ENCODE results near the gene TMEM235.

TMEM235 gene

GRCh38 chr17:78273813-78274212 lies 42.4 kb downstream of the TMEM235 start:
- DNase-seq, result no peak

- no peak for DNase-seq
These were observed 43.9 kb downstream of the TMEM235 start for GRCh38 chr17:78275355-78275754.

- DNase-seq, result peak in 1 of 2 donors; percentile 32
These were observed 44.9 kb downstream of the TMEM235 start for GRCh38 chr17:78276098-78276887.

- DNase-seq, result no peak
These were observed 46.8 kb downstream of the TMEM235 start for GRCh38 chr17:78278139-78278741.

- DNase-seq, result no peak
These were observed 48.0 kb downstream of the TMEM235 start for GRCh38 chr17:78279360-78279990.

GRCh38 chr17:78281249-78281845 lies 49.9 kb downstream of the TMEM235 start:
- no peak for DNase-seq

GRCh38 chr17:78284146-78284545 lies 52.7 kb downstream of the TMEM235 start:
- peak in 1 of 2 donors; percentile 38 for DNase-seq

- no peak for DNase-seq
These were observed 57.6 kb downstream of the TMEM235 start for GRCh38 chr17:78289004-78289403.

- DNase-seq, result peak; percentile 86
These were observed 58.5 kb downstream of the TMEM235 start for GRCh38 chr17:78289802-78290363.

Measured in CD4-positive, alpha-beta T cell treated with Interleukin-4 for 1 hour (primary cell).